GM21367 (cell line): ENCODE data around the gene RFTN1.

Experiments
- ATAC-seq: cut with Tn5 transposase; IDR thresholded peaks from one replicate; pipeline ENCODE4 v1.9.1; 2021; ENCODE audit not compliant: unreplicated experiment

The RFTN1 gene

GRCh38 chr3:16439163-16439847, 74.2 kb downstream of the RFTN1 start:
- ATAC-seq = no peak

GRCh38 chr3:16437640-16438039, 75.9 kb downstream of the RFTN1 start:
- no peak for ATAC-seq

GRCh38 chr3:16433701-16434151, 79.8 kb downstream of the RFTN1 start:
- ATAC-seq = peak; percentile 79

- no peak for ATAC-seq
Observed at GRCh38 chr3:16432714-16433113, 80.8 kb downstream of the RFTN1 start.

DNA sequence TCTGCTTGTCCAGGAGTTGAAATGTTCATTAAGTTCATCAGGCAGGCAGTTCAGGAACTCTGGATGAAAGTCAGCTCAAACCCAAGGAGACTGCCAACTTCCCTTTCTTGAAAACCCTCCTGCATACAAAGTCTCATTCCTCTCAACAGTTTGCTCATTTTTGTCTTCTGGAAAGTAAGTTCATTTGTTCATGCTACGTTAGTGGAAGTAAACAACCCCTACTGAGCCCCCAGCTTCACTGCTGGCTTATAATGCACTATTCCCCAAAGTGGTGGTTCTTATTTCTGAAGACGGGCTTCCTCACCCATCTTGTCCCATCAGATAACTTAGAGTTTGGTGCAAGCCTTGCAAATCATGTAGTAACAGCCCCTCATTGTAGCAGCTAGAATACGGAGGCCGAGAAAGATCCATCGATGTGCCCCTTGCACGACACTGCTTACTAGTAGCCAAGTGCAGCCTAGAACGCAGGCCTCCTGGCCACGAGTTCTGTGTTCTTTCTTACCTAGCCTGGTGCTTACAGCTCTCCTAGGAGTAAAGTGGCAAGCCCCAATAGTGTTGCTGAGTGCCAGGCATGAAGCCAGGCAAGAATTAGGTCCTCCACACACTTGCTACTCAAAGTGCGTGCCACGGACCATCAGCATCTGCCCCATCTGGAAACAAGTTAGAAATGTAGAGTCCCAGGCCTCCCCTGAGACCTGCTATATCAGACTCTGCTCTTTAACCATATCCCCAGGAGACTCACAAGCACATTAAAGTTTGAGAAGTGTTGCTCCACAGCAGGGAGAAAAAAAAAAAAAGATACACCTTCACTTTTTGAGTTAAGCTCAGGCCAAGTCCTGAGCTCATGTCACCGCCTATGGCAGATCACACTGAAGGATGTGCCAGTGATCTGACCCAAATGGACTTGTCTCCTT, 82.5 kb downstream of the RFTN1 start:
- peak; percentile 49 for ATAC-seq

DNA sequence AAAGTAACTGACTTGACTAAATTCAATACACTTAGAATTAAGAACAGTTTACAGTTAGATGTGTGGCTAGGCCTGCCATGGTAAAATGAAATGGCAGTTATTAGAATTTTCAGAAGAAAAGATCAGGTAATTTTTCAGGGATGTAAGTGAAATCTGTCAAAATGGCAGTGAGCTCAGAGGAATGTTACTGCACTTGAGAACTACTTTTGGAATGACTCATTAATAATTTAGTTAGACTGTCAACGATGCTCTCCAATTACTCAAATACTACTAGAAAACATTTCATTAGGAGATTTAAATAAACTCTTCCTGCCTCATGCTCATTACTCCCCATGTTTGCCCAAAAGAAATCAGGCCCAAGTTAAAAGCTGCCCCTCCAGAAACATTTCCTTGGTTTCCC, 84.4 kb downstream of the RFTN1 start:
- ATAC-seq = no peak

DNA sequence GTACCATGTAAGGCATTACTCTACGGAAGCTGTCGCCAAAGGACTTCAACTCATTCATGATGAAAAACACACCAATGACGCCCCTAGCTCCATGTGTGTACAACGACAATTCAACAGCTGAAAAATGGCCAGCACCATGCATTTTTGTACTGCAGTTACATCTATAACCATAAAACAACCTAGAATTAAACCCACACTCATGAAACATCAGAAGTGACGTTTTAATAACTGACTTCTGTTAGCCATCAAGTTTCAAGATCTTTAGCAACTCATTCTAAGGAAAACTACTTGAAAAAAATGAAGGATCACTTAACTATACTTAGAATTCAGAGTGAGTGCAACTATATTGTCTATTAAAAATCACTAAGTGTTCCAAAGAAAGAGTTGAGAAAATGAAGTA, 84.9 kb downstream of the RFTN1 start:
- ATAC-seq = no peak

- ATAC-seq = no peak
Observed at GRCh38 chr3:16427103-16427965, 86.2 kb downstream of the RFTN1 start.

DNA sequence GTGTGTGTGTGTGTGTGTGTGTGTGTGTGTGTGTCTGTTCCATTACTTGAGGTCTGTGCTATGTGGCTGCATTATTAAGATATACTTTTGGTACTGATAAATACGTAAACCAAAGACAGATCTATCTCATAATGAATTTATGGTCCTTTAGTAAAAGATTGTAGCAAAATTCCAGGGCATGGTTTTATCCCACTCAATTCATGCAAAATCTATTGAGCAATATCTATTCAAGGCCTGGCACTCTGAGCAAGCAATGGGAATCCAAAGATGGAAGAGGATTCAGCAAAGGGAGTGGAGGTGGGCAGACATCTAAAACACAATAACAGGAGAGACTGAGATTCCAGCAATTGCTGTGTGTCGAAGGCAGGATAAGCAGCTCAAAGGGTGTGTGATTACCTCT, 86.8 kb downstream of the RFTN1 start:
- no peak for ATAC-seq

DNA sequence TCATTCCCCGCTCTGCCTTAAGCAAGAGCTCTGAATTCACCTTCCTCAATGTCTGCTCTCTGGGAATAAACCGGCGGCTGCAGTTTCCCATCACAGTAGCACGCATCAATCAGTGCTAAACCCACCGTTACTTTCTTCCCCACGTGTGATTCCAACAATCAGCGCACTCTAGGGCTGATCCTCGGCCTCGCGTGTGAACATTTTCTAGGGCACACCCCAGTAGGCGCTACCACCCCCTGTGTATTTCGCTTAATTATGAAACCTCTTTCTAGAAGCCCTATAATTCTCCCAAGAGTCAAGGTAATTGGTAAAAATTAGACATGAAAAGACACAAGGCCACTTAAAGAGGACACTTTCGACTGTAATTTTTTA, 87.5 kb downstream of the RFTN1 start:
- ATAC-seq = no peak

- ATAC-seq = no peak
Observed at GRCh38 chr3:16425398-16426028, 88.0 kb downstream of the RFTN1 start.

- peak; percentile 67 for ATAC-seq
Observed at GRCh38 chr3:16423947-16424673, 89.4 kb downstream of the RFTN1 start.

- ATAC-seq = no peak
Observed at GRCh38 chr3:16423298-16423697, 90.2 kb downstream of the RFTN1 start.

DNA sequence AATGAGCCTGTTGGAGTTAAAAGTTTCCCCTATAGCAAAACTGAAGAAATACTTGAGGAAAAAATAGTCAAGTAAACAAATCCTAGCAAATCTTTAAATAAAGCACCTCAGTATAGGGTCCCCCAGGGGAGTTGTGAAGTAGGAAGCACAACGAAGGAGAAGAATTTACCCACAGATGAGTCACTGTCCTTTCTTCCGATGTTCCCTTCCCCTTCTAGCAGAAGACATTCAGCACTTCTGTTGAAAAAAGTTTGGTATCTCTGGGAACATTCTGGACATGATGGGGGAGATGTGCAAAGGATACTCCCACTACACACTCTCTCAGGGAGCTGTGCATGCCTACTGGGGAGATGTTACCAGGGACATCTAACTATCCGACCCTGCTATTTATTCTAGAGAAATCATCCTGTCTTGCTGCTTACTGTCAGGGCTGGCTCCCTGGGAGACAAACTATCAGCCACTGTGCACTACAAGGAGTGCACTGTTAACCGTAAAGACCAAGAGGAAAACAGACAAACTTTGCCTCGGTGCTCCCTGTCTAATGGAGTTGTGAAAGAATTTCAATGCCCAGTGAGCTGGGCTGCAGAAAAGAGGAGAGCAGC, 93.8 kb downstream of the RFTN1 start:
- ATAC-seq = no peak

DNA sequence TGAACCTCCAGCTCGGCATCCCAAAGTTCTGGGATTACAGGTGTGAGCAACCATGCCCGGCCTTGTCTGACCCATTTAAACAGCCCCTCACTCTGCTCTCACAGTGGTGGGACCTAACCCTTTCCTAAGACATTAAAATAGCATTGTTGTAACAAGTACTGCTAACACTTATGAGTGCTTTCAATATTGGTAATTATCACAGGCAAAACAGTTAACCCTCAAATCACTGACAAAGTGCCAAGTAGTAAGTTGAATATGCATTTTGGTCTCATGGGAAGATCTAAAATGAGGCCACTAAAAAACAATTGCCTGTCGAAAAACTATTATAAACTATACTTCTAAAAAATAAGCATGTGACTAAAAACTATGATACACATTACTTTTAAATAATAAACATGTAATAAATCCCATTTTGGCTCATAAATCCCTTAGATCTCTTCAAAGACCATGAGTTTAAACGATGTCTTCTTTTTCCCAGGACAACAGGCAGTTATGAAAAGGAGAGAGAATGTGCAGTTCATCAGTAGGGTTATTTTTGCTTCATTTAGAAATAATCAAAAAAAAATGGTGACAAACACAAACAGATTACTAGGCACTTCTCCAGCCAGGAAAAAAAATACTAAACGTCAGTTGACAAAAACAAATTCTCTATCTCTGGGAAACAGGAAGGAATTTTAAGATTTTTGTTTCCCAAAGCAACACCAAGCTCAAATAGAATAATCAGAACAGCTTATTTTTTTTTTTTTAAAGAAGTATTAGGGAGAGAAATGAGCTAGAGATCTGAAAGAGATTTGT, 95.4 kb downstream of the RFTN1 start:
- ATAC-seq = no peak

- no peak for ATAC-seq
Observed at GRCh38 chr3:16415911-16416476, 97.5 kb downstream of the RFTN1 start.

- ATAC-seq = no peak
Observed at GRCh38 chr3:16413321-16413720, 100.2 kb downstream of the RFTN1 start.

DNA sequence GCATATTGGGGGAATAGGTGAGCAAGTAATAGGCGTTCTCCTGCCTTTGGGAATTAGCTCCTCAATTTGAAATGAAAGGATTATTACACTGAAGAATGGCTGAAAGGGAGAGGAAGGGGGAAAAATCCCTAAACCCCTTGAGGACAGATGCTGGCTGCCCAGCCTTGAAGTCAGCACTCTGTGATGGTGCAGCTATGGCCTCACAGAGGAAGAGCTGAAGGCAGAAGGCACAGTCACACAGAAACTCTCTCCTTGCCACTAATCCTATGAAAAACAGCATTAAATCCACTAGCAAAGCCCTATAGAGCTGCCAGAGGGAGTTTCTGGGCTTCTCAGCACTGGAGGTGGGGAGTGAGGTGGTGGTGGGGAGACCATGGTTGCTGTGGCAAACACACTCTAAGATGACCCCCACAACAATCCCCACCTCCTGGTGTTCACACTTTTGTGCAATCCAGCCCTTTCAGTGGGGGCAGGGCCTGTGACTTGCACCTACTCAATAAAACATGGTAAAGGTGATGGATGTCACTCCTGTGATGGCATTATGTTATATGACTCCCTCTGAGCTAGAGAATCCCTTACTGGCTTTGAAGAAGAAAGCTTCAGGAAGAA, 101.2 kb downstream of the RFTN1 start:
- ATAC-seq = no peak
